ENCODE results near the gene FNBP1.

The FNBP1 gene

DNA sequence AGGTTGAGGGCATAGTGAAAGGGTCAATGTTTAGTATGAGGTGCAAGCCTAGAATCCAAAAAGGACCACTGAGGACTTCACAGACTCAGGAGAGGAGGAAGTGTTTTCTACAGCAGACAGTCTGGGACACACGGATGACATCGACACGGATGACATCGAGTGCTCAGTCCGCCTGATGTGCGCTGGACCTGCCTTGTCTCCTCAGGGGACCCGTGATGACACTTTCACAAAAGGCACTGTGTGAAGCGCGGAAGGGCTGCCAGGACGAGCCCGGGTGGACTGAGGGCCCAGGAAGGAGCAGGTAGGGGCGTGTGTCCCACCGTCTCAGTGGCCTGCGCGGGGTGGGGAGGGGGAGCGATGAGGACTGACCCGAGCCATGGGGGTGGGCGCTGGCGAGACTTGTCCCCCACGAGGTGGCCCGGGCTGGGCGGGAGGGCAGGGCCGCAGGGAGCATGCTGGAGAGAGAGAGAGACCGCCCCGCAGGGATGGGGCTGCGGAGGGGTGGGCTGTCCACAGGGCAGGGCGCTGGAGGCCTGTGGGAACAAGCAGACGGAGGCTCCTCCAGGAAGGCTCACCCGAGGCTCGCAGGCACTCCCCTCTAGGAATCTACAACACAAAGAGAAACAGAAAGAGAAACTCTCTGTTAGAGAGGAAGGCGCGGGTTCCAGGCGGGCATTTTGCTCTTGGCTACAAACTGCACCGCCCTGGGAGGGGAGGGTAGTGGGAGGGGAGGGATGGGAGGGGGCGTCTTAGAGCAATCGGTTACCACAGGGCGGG is 152.9 kb downstream of the FNBP1 start:
- no peak for DNase-seq (ENCODE audit: low spot score)
- CTCF ChIA-PET, result interaction anchor here (0.6 kb wide), 1 partner anchor 419 kb away, joined by 3 read pairs; no protein-coding TSS in a partner anchor
- TF ChIP-seq, protein P1, sequence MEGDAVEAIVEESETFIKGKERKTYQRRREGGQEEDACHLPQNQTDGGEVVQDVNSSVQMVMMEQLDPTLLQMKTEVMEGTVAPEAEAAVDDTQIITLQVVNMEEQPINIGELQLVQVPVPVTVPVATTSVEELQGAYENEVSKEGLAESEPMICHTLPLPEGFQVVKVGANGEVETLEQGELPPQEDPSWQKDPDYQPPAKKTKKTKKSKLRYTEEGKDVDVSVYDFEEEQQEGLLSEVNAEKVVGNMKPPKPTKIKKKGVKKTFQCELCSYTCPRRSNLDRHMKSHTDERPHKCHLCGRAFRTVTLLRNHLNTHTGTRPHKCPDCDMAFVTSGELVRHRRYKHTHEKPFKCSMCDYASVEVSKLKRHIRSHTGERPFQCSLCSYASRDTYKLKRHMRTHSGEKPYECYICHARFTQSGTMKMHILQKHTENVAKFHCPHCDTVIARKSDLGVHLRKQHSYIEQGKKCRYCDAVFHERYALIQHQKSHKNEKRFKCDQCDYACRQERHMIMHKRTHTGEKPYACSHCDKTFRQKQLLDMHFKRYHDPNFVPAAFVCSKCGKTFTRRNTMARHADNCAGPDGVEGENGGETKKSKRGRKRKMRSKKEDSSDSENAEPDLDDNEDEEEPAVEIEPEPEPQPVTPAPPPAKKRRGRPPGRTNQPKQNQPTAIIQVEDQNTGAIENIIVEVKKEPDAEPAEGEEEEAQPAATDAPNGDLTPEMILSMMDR (conservative IDR thresholded peaks at IDR 0.05; ENCODE audit: low read depth), result no peak
- no peak overlapping the region for H3K27ac ChIP-seq
- POLR2A ChIA-PET (ENCODE audit: low non-redundant PET), result no interaction called here

DNA sequence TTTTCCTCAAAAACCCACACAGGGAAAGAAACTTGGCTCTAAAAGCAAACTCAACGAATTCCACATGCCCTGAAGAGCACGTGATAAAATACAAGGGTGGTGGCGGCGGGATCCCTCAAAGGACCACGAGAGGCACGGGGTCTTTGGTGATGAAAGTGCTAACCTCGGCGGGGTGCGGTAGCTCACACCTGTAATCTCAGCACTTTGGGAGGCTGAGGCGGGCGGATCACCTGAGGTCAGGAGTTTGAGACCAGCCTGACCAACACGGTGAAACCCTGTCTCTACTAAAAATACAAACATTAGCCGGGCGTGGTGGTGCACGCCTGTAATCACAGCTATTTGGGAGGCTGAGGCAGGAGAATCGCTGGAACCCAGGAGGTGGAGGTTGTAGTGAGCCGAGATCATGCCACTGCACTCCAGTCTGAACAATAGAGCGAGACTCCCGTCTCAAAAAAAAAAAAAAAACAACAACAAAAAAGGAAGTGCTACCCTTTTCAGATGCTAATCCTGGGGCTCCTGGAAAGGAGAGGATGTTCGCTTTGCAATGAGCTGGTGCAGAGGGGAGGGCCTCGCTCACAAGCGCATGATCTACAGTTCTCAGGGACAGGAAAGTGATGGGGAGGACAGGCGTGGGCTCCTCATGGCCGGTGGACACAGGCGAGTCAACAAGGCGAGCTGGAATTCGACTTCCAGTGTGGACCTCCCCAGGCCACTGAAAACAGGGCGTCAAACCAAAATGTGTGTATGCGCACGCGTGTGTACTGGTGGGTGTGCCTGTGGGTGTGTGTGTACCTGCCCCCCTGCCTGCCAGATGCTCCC is 153.7 kb downstream of the FNBP1 start:
- TF ChIP-seq, protein P1 (conservative IDR thresholded peaks at IDR 0.05; ENCODE audit: low read depth), result no peak
- ChIA-PET POLR2A (ENCODE audit: low non-redundant PET) (no interaction called here), CTCF (interaction anchor here (0.6 kb wide), 3 partner anchors 36 to 420 kb away, joined by 3 read pairs; no protein-coding TSS in a partner anchor)
- no peak overlapping the region for H3K27ac ChIP-seq
- DNase-seq (ENCODE audit: low spot score), result no peak

DNA sequence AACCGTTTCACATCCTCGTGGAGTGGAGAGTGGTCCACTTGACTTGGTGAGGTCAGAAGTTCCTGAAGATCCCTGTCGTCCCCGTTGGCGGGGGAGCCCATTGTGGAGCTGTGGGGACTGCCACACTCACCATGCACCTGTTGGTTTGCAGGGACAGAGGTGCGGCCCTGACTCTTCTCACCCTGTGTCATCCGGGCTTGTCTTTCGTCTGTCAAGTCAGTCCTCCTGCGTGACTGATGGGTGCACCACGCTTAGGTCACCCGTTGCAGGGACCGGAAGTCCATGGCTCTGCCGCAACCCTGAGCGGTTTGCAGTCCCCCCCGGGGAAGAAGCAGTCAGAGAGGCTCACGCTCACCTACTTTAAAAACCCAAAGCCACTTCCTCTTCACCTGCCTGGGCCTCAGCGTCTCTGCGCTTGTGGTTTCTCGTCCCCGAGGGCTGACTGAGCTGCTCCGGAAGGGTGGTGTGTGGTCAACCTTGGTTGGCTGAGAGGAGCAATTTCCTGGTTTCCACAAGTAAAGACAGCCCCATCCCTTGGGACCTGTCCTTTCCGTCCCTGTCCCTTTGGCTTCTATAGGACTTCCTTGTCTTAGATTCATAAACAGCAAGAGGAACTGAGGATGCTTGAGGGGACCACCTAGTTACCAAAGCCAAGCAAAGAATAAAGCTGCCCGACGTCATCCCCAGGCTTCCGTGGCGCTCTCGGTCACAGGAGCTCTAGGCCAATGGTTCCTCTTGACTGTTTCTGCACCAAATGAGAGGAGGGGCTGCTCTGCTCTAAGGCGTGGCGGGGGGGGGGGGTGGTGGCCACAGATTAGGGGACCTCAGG is 154.5 kb downstream of the FNBP1 start:
- H3K27ac ChIP-seq, result no peak overlapping the region
- no peak for DNase-seq (ENCODE audit: low spot score)
- POLR2A ChIA-PET (ENCODE audit: low non-redundant PET), result no interaction called here
- CTCF ChIA-PET, result interaction anchor here (0.6 kb wide), 1 partner anchor 37 kb away, joined by 3 read pairs; no protein-coding TSS in a partner anchor
- TF ChIP-seq, protein P1 (conservative IDR thresholded peaks at IDR 0.05; ENCODE audit: low read depth), result no peak

DNA sequence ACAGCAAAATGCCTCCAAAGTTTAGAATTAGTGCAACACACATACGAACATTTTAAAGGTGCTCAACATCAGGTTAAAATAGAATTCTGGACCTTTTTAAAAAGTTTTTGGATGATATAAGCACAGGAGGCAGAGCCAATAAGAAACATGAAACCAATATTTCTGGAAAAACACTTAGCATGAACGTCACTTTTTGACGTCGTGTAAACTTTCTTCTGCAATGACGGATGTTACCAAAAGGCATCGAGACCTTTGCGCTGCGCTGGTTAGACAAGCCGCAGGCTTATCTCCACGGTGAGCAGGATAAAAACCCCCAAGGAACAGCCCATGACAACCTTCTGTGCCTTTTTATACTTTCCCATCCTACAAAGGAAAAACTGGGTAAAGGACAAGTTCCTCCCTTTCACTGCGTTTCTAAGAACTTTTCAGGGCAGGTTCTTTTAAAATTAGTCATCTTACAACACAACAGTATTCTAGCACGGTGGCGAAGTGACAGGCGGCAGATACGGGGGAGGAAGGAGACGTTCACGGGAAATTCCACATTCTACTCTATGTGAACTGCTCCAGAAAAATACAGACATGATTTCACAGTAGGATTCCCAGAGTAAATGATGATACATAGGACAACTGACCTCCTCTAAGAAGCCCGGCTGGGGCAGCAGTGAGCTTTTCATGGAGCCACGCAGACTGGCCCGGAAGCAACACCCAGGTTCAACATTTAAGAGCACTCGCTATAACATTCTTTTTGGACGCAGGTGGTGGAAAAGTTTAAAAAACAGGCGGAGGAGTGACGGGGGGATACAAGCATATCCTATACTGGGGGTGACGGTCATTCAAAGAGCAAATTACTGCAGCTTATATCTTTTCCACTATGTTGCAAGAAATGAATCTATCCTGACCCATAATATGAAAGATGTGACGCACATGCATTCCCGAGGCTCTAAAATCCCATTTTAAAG is 155.4 kb downstream of the FNBP1 start:
- no peak overlapping the region for H3K27ac ChIP-seq
- CTCF ChIA-PET, result interaction anchor here (0.7 kb wide), 1 partner anchor 1404 kb away, joined by 3 read pairs; no protein-coding TSS in a partner anchor
- TF ChIP-seq, protein P1 (conservative IDR thresholded peaks at IDR 0.05; ENCODE audit: low read depth), result no peak
- POLR2A ChIA-PET (ENCODE audit: low non-redundant PET), result interaction anchor here (0.5 to 0.7 kb wide), 2 partner anchors 22 to 331 kb away, joined by 3 read pairs; no protein-coding TSS in a partner anchor
- no peak for DNase-seq (ENCODE audit: low spot score)

DNA sequence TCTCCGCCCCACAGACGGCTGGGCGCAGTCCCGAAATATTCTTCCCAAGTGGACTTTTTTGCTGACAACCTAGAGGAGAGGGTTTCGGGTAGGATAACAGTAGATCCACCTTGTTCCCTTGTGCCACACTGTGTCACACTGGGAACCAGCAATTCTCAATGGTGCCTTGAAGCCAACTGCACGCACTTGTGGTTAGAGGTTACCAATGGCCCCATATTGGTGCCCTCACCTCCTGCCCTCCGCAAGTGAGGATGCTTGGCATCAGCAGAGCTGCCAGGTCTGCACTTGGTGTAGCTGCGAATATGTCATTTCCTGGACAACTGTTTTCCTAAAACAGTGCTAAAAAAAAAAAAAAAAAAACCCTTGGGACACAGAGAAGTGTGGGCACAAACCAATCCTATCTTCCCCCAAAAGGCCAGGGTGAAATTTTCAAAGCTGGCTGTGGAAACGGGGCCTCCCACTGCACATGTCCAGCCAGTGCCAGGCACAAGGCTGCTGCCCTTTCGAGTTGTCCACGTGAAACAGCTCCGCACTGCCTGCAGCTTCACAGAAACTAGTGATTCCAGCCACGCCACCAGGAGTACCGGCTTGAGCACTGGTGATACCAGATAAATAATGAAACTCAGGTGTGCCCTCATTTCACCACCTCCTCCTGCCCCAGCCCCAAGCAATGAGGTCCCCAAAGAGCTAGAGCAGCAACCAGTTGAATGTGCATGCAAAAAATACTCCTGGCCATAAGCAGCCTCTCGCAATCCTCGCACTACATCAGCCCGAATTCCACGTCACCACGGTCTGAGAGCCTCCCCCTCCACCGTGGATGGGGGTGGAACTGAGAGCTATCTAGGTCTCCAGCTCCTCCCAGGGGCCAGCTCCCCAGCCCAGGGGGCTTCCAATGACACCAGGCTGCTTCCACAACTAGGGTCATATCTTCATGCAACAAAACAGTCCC is 156.5 kb downstream of the FNBP1 start:
- CTCF ChIA-PET, result interaction anchor here (0.7 to 1.6 kb wide), 3 partner anchors 43 to 1403 kb away, joined by 3 to 6 read pairs (median 3); no protein-coding TSS in a partner anchor
- POLR2A ChIA-PET (ENCODE audit: low non-redundant PET), result interaction anchor here (0.5 to 0.7 kb wide), 4 partner anchors 21 to 332 kb away, joined by 3 to 6 read pairs (median 3); no protein-coding TSS in a partner anchor
- DNase-seq (ENCODE audit: low spot score), result no peak
- H3K27ac ChIP-seq, result peak overlapping the region; percentile 79
- TF ChIP-seq, protein P1 (conservative IDR thresholded peaks at IDR 0.05; ENCODE audit: low read depth), result no peak

All from RWPE1 (cell line).